HG03095 (cell line): ENCODE measurements around the gene TOMM6.
"Not testable (repeated sequence)": the region's sequence is repeated elsewhere in the genome, so short reads cannot be mapped to it uniquely, and the experiment has no call there.

Experiments
- ATAC-seq: cut with Tn5 transposase; IDR thresholded peaks from one replicate; pipeline ENCODE4 v1.9.1; 2021; ENCODE audit warnings: moderate library complexity; ENCODE audit not compliant: unreplicated experiment

TOMM6 gene

DNA sequence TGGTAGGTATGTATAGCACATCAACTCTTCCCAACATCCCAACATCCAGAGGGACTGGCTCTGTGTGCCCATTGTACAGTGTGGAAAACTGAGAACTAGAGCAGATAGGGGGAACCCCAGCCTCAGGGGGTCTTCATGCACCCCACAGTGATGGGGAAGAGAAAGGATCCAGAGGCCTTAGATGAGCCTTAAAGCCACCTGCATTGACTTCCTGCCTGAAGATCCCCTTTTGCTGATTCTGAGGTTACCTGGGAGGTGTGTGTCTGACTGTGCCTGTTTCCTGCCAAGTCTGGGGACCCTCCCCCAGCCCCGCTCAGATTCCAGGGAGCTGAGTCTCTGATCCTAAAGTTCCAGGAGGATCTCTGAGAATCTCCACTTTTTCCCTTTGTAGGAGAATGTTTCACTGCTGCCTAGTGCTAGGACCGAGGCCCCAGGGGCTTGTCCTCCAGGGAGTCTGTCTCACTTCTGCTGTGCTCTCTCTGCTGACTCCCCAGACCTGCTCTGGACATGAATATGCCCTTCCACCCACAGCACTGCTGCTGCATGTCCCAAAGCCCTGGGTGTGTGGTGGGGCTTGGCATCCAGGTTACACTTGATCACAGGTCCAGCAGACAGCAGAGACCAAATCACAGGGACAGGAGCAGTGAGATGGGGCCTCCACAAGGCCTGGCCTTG lies 27.5 kb upstream of the TOMM6 start:
- ATAC-seq: no peak

DNA sequence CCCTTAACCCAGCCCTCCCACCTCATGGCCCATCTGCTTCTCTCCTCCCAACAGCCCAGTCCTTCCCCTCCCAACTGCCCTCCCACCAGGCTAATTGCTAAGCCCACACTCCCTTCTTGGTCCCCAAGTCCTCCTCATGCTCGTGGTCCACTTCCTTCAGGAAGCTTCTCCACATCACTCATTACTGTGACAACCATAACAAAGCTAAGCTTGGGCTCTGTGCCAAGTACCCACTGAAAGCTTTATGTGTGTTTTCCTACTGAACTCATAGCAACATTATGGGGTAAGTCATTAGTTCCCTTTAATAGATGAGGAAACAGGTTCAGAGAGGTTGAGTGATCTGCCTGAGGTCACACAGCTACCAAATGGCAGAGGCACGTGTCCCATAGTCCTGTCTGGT lies 24.0 kb upstream of the TOMM6 start:
- ATAC-seq: no peak

DNA sequence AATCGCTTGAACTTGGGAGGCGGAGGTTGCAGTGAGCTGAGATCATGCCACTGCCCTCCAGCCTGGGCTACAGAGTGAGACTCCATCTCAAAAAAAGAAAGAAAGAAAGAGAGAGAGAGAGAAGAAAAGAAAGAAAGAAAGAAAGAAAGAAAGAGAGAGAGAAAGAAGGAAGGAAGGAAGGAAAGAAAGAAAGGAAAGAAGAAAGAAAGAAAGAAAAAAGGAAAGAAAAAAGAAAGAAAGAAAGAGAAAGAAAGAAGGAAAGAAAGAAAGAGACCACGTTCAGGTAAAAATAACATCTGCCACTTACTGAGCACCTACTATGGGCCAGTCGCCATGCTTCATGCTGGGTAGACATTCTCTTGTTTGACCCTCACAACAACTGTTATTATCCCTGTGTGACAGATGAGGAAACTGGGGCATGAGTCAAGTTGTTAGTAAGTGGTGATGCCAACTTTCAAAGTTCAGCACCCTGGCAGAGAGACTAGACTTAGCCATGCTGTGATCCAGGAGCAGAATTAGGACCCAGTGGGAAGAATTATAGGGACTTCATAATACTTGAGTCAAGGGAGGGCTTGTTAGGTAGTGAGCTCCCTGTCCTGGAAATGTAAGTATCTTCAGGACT lies 21.3 kb upstream of the TOMM6 start:
- not testable (repeated sequence) for ATAC-seq

DNA sequence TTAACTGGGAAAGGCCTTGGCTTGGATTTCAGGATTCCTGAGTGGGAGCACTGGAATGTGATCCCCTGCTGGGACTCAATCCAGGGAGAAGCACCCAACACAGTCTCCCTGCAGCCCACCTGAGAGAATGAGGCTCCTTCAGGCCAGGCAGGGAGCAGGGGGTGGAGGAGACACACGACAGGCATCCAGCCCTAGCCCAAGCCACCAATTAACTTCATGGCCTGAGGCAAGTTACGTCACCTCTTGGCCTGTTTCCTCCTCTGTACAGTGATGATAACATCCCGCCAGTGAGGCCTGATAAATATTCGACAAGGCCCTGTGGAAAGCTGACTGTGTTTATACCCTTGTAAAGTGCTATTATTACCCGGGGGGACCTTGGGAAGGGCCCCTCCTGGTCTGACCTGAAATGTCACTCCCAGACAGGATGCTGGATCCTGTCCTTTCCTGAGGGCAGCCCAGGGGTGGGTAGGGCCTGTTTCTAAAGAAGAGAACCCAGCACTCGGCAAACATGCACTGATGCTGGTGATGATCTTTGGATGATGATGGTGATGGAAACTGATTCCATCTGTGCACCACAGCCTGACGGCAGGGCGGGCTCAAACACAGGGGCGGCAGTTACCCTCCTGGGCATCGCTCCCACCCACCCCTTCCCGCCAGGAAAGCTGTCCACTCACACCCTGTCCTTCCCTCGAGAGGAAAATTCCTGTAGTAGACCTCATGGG lies 20.2 kb upstream of the TOMM6 start:
- no peak for ATAC-seq

DNA sequence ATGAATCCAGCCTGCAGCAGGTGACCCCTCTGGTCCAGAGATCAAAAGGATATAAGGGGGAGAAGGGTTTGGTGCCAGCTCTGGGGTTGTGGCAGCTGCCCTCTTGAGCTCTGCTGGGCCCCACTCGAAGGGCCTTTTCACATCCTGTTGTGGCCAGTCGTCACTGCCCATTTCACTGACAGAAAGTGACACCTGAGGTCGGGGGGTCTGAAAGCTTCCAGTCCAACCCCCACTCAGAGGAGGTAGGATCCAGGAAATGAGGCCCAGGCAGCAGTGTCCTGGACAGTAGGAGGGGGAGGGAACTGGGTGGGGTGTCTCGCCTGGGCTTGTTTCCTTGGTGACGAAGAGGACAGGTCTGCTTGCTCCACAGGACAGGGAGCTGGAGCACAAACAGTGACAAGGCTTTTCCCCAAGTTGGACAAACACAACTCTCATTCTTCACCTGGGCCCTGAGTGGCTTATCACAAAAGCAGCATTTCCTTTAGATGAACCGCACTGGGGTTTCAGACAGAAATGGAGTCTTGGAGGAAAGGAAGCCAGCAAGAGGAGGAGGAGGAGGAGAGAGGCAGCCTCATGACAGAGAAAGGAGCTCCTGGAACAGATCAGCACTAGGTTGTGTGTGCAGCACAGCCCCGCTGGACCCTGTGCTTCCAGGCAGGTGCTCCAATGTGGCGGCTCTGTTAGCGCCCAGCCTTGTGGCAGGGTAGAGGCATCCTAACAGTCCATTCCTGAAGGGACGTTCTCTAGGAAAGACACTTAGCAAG lies 18.8 kb upstream of the TOMM6 start:
- no peak for ATAC-seq

DNA sequence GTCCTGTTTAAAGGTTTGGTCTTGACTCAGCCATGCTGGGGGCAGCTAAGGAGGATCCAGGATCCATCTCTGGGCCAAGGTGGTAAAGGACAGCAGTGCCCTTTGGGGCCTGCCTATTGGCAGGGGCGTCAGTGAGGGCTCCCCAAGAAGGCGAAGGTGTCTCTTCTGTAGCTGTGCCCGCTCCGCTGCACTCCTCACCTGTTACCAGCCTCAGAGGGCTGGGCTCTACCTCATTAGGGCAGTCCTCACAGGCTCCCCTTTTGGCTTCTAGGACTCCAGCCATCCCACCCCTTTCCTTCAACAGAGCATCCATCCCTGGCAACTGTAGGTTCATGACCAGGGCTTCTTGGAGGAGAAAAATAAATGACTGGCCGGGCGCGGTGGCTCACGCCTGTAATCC lies 18.1 kb upstream of the TOMM6 start:
- no peak for ATAC-seq

DNA sequence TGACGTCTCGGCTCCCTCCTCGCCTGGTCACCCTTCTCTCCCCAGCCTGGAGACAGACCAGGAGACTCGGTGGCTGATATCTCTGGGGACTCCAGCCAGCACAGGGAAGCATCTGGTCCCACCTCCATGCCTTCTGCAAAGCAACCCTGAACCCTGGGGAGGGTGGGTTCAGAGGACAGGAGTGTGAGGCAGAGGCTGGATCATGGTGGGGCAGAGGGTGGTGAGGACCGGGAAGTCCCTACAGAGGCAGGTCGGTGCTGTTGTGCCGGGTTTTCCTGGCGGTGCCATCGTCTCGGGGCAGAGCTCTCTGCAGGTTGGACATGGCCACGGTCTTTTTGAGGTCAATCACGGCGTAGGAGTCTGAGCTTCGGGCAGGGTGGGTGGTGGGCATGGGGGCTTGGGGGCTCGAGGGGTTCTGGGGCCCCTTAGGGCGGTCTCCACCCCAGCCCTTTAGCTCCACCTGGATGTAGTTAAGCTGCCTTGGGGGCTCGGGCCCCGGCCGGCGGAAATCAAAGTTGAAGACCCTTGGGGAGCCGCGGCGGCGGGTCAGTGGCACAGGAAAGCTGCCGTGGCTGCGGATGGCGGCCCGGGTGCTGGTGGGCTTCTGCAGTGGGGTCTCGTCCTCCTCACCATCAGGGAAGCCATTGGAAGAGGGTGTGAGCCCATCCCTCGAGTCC lies 17.0 kb upstream of the TOMM6 start:
- ATAC-seq: no peak

DNA sequence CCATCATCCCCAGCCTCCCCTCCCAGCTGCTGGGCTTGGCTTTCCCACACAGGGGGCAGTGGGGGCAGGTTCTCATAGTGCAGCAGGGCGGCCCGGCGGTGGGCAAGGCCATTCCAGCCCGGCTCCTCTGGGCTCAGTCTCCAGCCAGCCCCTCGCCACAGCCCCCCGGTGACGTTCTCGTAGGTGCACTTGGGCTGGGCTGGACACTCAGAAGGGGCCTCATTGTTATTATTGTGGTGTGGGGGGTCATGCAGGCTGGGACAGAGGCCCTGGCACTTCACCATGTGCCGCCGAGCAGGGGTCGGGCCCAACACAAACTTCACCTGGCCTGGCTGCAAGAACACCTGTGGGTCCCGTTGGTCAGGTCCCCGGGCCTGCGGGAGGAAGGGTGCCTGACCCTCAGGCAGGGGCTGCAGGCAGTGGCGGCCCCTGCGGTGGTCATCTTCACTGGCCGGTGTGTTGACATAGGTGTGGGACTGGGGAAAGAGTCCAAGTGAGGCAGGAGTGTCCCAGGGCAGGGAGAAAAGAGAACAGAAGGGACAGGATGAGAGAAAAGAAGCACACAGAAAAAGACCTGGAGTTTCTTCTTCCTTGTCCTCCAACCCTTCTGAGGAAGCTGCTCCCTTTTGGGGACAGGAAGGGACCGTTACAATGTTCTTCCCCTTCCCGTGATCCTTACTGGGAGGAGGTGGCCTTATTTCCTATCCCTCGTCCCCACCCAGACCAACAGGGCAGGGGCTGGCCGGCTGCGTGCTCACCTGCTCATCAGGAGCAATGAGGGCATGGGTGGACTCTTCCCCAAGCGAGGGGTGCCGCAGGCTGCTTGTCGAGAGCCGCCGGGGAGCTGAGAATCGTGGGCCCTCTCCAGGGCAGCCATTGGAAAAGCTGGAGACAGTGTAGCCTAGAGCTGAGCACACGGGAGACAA lies 16.2 kb upstream of the TOMM6 start:
- ATAC-seq: no peak

DNA sequence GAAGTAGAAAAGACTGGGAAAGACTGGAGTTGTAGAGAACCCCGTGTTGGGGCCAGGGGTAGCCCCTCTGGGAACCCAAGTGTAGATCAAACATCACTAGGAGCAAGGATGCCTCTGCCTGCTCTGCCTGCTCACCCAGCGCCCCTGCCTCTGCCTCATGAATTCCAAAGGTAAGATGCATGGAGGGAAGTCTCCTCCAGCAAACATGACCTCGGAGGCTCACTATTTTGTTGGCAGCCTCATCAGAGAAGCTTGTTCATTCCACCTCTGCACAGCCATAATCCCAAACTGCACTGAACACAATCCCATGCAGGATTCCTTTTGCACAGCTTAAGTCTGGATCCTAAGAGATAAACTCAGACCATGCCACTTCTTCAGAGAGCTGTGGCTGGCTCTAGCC lies 12.7 kb upstream of the TOMM6 start:
- ATAC-seq: no peak

DNA sequence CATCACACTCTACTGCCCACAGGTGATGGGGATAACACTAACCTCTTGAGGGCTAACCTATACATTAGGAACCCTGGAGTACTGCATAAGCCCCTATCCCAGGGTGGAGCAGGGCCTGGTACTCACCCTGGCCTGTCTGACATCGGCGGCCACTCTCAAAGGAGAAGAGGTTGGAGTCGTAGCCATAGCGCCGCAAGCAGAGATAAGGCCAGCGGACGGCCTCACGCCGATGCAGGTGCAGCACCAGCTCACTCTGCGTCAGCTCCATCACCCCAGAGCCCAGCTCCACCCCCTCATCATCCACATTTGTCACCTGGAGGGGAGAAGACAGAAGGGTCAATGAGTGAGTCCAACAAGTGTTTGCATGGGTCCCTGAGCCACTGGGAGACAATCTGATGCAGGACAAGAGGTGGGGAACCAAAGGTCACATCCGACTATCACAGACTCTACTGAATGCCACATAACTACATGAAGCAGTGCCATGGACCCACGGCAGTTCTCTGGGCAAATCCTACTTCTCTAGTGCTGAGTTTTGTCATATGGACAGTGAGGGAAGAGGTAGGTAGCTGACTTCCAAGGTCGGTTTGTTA lies 12.1 kb upstream of the TOMM6 start:
- no peak for ATAC-seq

DNA sequence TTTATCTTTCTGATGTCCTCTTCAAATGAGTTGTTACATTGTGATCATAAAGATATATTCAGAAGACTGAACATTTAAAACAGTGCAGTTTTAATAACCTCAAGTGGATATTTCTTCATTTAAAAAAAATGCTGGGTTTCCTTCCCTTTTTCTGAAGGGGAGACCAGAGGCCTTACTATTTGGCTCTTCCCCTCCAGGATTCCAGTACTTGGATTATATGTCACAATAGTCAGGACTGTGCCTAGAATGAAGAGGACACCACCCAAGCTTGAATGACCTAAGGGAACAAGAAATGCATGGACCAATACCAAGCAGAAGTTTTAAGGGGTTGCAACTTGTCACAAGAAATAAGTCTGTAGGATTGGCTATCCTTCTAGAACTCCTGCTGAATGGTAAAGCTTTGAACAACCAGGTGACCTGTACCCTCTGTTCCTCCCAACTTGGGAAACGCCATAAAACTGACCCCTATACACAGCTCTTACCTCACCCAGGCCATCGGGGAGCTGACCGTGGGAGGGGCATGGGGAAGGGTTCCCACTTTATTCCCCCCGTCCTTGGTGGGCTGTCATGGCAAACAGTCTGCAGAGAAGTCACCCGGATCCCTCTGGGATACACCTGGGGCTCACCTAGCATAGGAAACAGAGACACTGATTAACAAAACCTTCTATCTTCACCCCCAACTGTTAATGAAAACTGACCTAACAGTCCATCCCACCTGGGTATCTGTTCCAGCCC lies 9.8 kb upstream of the TOMM6 start:
- ATAC-seq: no peak

DNA sequence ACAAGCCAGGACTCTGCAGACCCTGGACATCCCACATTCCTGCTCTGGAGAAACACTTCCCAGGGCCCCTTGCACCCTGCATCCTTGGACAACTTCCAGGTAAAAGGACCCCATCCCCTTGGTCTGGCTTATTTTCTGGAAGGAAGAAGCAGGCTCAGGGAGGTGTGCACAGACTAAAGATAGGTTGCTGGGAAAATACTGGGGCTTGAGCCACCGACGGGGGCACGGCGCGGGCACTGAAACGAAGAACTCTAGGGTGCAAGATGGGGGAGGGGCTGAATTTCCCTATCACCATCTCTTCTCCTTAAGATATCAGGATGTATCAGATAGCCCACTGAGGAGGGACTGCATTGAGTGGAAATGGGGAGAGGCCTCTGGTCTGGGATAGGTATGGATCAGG lies 8.6 kb upstream of the TOMM6 start:
- ATAC-seq: no peak

DNA sequence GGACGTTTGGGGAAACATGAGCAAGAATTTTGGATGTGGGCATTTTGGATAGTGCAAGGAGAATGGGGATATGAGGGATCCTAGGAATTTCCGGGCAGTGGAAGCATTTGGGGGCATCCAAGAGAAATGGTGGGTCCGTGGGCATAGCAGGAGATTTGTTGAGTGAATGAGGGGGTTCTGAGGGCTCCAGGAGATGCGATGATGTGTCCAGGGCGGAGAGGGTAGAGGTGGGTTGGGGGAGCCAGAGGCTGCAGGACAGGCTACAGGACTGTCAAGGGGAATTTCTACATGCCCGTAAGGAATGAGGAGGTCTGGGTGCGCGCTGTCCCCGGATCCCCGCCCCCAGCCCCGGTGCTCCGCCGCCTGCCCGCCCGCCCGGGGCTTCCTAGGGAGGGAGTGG lies 8.2 kb upstream of the TOMM6 start:
- no peak for ATAC-seq

DNA sequence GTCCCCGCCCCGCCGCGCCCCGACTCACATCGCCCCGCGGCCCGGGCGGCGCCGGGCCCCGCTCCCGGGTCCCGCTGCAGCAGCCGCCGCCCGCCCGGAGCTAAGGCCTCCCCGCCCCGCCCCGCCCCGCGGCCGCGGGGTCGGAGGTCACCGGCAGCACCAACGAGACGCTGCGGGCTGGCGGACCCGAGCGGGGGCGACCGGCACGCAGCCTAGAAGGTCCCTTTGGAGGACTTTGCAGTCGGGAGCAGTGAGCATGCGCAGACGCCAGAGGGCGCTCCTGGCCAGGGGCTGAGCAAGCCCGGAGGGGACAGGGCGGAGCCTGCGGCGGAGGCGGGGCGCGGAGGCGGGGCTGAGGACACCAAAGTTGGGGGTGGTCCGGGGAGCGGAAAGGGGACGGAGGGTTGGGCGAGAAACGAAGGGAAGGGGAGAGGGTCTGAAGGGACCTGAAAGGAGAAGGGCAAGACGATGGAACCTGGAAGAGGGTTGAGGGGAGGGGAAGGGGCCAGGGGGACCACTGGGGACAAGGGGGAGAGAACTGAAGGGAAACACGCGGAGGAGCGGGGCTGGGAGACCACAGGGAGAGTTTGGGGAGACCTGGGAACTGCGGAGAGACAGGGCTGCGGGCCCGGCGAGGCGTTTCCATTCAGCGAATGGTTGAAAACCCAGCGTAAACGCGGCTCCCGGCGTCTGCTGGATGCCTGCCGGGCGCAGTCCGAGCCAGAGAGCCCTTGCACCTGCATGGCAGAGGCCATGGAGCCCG lies 7.5 kb upstream of the TOMM6 start, which contains the start of gene FRS3:
Gene FRS3 (minus strand): TSS at position 113 of the 763 bp plus-strand sequence. CDS start 2,913 bp downstream, outside the sequence.
- peak; percentile 89 for ATAC-seq

DNA sequence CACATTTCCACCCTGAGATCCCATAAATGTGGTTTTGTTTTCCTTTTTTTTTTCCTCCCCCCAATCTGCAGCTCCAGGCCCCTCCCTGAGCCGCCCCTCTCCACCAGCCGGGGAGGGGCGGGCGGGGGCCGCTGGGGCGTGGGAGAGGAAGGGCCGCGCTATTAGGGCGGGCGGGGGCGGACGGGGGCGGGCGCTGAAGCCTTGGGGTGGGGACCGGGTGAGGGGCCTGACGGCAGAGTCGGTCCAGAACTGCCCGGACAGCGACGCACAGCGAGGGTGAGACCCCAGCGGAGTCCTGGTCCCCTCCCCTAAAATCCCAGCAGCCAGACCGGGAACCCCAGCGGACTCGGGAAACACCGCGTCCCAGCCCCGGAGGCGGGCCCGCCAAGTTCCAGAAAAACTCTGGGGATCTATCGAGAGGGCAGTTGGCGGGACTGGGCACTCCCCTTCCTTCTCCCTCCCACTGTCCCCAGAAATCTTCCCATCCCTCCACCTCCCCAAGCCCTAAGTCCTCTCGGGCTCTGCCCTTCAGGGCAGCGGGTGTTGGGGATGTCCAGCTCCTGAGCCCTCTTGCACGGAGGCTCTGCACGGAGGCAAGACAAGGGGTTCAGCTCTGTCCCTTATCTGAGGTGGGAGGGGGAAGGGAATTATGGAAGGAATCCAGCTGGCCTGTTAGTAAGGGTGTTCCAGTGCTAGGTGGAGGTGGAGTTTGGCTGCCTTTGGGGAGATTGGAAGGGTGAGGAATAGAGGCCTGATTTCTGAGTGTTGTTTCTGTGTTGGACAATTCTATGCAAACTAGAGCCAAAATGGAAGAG lies 6.7 kb upstream of the TOMM6 start, which contains the start of gene PRICKLE4:
Gene PRICKLE4 (plus strand): TSS at position 232 of the 815 bp plus-strand sequence. CDS start 2,692 bp downstream, outside the sequence.
- ATAC-seq: no peak

DNA sequence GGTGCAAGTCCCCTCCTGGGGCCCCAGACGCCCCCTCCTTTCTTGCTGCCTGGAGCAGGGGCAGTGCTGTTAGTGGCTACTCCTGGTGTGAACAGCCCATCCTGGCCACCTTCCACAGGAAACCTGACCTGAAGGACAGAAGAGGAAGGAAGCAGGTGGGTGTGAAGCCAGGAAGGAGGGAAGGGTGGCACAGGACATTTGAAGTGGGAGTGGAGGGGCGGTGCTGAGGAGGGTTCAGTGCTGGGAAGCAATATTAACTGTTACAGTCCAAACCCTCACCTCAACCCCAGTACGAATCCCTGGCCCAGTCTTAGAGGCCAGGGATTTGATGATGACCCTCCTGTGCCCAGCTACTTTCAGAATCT lies 6.1 kb upstream of the TOMM6 start:
- ATAC-seq: no peak
